Suprapubic skin (tissue), 4 donors: ENCODE measurements around the gene EP400.

Experiments
- EP300 ChIP-seq: sonication (generic); formaldehyde crosslinking; IDR thresholded peaks from one replicate; pipeline ENCODE4 v1.6.1; 2017; ENCODE audit warnings: antibody characterized with exemption
- POLR2A ChIP-seq, 2 donors: fragments of 450-650 bp; IDR thresholded peaks; one replicate each; pipeline ENCODE4 v1.6.1; 2017; ENCODE audit warnings: antibody characterized with exemption in 2 of 2, mild to moderate bottlenecking in 2 of 2, moderate library complexity in 2 of 2
- POLR2AphosphoS5 ChIP-seq, 3 donors: sonication (generic); formaldehyde crosslinking; IDR thresholded peaks; one replicate each; pipeline ENCODE4 v1.6.1; 2017; ENCODE audit warnings: antibody characterized with exemption in 3 of 3
- TF ChIP-seq, protein P1 (sequence below), 2 donors: fragments of 200-600 bp in 1 of 2; fragments of 450-650 bp in 1 of 2; sonication (generic) in 1 of 2; IDR thresholded peaks; one replicate each; pipeline ENCODE4 v1.5.1; 2016 to 2019; ENCODE audit warnings: antibody characterized with exemption in 2 of 2, mild to moderate bottlenecking in 1 of 2, moderate library complexity in 1 of 2

DNA sequence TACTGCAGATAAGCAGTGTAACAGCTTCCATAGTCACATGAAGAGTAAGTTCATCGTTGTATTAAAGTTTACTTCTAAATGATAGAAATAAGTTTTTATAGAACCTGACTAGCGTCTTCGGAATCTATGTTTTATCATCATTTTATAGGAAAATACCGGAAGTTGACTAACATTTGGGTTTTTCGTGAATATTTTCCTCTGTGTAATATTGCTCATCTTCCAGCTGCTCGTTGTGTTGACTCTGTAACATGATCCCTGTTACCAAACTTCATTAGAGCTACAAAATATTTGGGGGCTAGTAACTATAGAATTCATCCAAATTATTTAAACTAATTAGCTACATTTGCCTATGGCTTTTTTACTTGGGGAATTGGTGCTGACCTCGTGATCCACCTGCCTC lies 157.2 kb downstream of the EP400 start:
- TF ChIP-seq POLR2A (IDR thresholded peaks at IDR 0.05) (no peak), EP300 (no peak), POLR2AphosphoS5 (IDR thresholded peaks at IDR 0.05) (no peak)
- TF ChIP-seq, protein P1, sequence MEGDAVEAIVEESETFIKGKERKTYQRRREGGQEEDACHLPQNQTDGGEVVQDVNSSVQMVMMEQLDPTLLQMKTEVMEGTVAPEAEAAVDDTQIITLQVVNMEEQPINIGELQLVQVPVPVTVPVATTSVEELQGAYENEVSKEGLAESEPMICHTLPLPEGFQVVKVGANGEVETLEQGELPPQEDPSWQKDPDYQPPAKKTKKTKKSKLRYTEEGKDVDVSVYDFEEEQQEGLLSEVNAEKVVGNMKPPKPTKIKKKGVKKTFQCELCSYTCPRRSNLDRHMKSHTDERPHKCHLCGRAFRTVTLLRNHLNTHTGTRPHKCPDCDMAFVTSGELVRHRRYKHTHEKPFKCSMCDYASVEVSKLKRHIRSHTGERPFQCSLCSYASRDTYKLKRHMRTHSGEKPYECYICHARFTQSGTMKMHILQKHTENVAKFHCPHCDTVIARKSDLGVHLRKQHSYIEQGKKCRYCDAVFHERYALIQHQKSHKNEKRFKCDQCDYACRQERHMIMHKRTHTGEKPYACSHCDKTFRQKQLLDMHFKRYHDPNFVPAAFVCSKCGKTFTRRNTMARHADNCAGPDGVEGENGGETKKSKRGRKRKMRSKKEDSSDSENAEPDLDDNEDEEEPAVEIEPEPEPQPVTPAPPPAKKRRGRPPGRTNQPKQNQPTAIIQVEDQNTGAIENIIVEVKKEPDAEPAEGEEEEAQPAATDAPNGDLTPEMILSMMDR (IDR thresholded peaks at IDR 0.05), result no peak
